OCI-LY3 (cell line): Measurements from ENCODE around the gene CEP57L1.

Experiments used
- EZH2phosphoT487 ChIP-seq: fragments of 200-600 bp; shearing (Covaris generic); IDR thresholded peaks from 2 replicates; pipeline ENCODE4 v1.6.1; 2018; ENCODE audit warnings: antibody characterized with exemption, mixed run types, low read depth
- TF ChIP-seq, protein P1 (sequence below): fragments of 200-600, 300-600 bp; sonication (generic); IDR thresholded peaks from 2 replicates; pipeline ENCODE4 v1.5.1; 2014; ENCODE audit warnings: antibody characterized with exemption, low read length, low read depth

DNA sequence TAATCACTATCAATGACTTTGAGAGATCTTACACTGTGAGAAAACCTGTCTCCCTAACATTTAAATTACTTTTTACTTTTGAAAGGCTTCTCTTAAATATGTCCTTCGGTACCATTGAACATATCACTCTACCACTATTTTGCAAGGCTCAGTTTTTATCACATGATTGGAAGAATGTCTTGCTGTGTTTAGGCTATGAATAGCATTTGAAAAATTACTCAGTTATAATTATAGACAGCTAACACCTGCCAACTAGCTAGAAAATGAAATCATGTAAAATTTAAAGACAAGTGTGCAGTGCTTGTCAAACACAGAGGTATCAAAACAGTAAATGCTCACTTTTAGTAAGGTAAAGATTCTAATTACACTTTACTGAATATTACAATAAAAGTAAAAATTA is 11.7 kb upstream of the CEP57L1 start:
- TF ChIP-seq, protein P1, sequence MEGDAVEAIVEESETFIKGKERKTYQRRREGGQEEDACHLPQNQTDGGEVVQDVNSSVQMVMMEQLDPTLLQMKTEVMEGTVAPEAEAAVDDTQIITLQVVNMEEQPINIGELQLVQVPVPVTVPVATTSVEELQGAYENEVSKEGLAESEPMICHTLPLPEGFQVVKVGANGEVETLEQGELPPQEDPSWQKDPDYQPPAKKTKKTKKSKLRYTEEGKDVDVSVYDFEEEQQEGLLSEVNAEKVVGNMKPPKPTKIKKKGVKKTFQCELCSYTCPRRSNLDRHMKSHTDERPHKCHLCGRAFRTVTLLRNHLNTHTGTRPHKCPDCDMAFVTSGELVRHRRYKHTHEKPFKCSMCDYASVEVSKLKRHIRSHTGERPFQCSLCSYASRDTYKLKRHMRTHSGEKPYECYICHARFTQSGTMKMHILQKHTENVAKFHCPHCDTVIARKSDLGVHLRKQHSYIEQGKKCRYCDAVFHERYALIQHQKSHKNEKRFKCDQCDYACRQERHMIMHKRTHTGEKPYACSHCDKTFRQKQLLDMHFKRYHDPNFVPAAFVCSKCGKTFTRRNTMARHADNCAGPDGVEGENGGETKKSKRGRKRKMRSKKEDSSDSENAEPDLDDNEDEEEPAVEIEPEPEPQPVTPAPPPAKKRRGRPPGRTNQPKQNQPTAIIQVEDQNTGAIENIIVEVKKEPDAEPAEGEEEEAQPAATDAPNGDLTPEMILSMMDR, result no peak
- TF ChIP-seq EZH2phosphoT487, result no peak
